Measurements from ENCODE around the gene NRXN3.

Gene NRXN3

GRCh38 chr14:78170203-78170602 is at the start of gene NRXN3:
TSS of gene NRXN3 (plus strand) at chr14:78170373. CDS start at chr14:78243094, 72,721 bp downstream.
- TF ChIP-seq ZNF384 (IDR thresholded peaks at IDR 0.05) (no peak), ARNT (IDR thresholded peaks at IDR 0.05) (no peak), SUZ12 (IDR thresholded peaks at IDR 0.05) (no peak), FOXA1 (IDR thresholded peaks at IDR 0.05) (no peak), PKNOX1 (IDR thresholded peaks at IDR 0.05) (no peak), LEF1 (IDR thresholded peaks at IDR 0.05; ENCODE audit: borderline replicate concordance) (no peak), L3MBTL2 (conservative IDR thresholded peaks at IDR 0.05) (no peak)
- ChIA-PET CTCF (no interaction called here), POLR2A (no interaction called here)
- DNase-seq (ENCODE audit: extremely low spot score): peak; percentile 23

- ChIA-PET POLR2A (no interaction called here), CTCF (no interaction called here)
- TF ChIP-seq BHLHE40 (IDR thresholded peaks at IDR 0.05; ENCODE audit: borderline replicate concordance): no peak
- TF ChIP-seq NFRKB (IDR thresholded peaks at IDR 0.05): no peak
- TF ChIP-seq PKNOX1 (IDR thresholded peaks at IDR 0.05): no peak
- TF ChIP-seq SP1 (IDR thresholded peaks at IDR 0.05): no peak
- no peak for TF ChIP-seq ZNF384 (IDR thresholded peaks at IDR 0.05)
- TF ChIP-seq SUZ12 (IDR thresholded peaks at IDR 0.05): no peak
- no peak for TF ChIP-seq TARDBP (IDR thresholded peaks at IDR 0.05)
- no peak for TF ChIP-seq L3MBTL2 (conservative IDR thresholded peaks at IDR 0.05)
- TF ChIP-seq ELF4 (IDR thresholded peaks at IDR 0.05): no peak
- TF ChIP-seq HDGF (IDR thresholded peaks at IDR 0.05; ENCODE audit: borderline replicate concordance): no peak
- no peak for TF ChIP-seq ARNT (IDR thresholded peaks at IDR 0.05)
- no peak for TF ChIP-seq FOXA1 (IDR thresholded peaks at IDR 0.05)
- DNase-seq (ENCODE audit: extremely low spot score): no peak
Measured at GRCh38 chr14:78122436-78122835, 47.7 kb upstream of the NRXN3 start.

GRCh38 chr14:78123650-78124253 is 46.4 kb upstream of the NRXN3 start:
- POLR2A ChIA-PET: no interaction called here
- CTCF ChIA-PET: no interaction called here
- TF ChIP-seq NFRKB (IDR thresholded peaks at IDR 0.05): no peak
- no peak for TF ChIP-seq HDGF (IDR thresholded peaks at IDR 0.05; ENCODE audit: borderline replicate concordance)
- TF ChIP-seq ELF4 (IDR thresholded peaks at IDR 0.05): no peak
- TF ChIP-seq CTBP1 (IDR thresholded peaks at IDR 0.05; ENCODE audit: borderline replicate concordance): no peak
- TF ChIP-seq FOXK2 (IDR thresholded peaks at IDR 0.05): no peak
- no peak for DNase-seq (ENCODE audit: extremely low spot score)

- no peak for DNase-seq (ENCODE audit: extremely low spot score)
- no peak for TF ChIP-seq TARDBP (IDR thresholded peaks at IDR 0.05)
- POLR2A ChIA-PET: no interaction called here
- CTCF ChIA-PET: no interaction called here
Measured at GRCh38 chr14:78127961-78128360, 42.2 kb upstream of the NRXN3 start.

- TF ChIP-seq ELF4 (IDR thresholded peaks at IDR 0.05) (no peak), ZNF384 (IDR thresholded peaks at IDR 0.05) (no peak), LEF1 (IDR thresholded peaks at IDR 0.05; ENCODE audit: borderline replicate concordance) (no peak), ARNT (IDR thresholded peaks at IDR 0.05) (no peak), BHLHE40 (IDR thresholded peaks at IDR 0.05; ENCODE audit: borderline replicate concordance) (no peak), FOXM1 (IDR thresholded peaks at IDR 0.05; ENCODE audit: borderline replicate concordance) (no peak), HDGF (IDR thresholded peaks at IDR 0.05; ENCODE audit: borderline replicate concordance) (no peak), FOXK2 (IDR thresholded peaks at IDR 0.05) (no peak), SP1 (IDR thresholded peaks at IDR 0.05) (no peak), L3MBTL2 (conservative IDR thresholded peaks at IDR 0.05) (no peak), SUZ12 (IDR thresholded peaks at IDR 0.05) (no peak), FOXA1 (IDR thresholded peaks at IDR 0.05) (no peak), NFRKB (IDR thresholded peaks at IDR 0.05) (no peak), CTBP1 (IDR thresholded peaks at IDR 0.05; ENCODE audit: borderline replicate concordance) (no peak), TARDBP (IDR thresholded peaks at IDR 0.05) (no peak), PKNOX1 (IDR thresholded peaks at IDR 0.05) (no peak)
- no peak for DNase-seq (ENCODE audit: extremely low spot score)
- CTCF ChIA-PET: no interaction called here
- POLR2A ChIA-PET: no interaction called here
Measured at GRCh38 chr14:78129375-78129774, 40.8 kb upstream of the NRXN3 start.

- ChIA-PET POLR2A (no interaction called here), CTCF (no interaction called here)
- no peak for DNase-seq (ENCODE audit: extremely low spot score)
- no peak for TF ChIP-seq FOXA1 (IDR thresholded peaks at IDR 0.05)
- TF ChIP-seq PKNOX1 (IDR thresholded peaks at IDR 0.05): no peak
- TF ChIP-seq HDGF (IDR thresholded peaks at IDR 0.05; ENCODE audit: borderline replicate concordance): no peak
- no peak for TF ChIP-seq TARDBP (IDR thresholded peaks at IDR 0.05)
- no peak for TF ChIP-seq CTBP1 (IDR thresholded peaks at IDR 0.05; ENCODE audit: borderline replicate concordance)
- no peak for TF ChIP-seq L3MBTL2 (conservative IDR thresholded peaks at IDR 0.05)
- no peak for TF ChIP-seq ARNT (IDR thresholded peaks at IDR 0.05)
- TF ChIP-seq SP1 (IDR thresholded peaks at IDR 0.05): no peak
- TF ChIP-seq BHLHE40 (IDR thresholded peaks at IDR 0.05; ENCODE audit: borderline replicate concordance): no peak
- TF ChIP-seq NFRKB (IDR thresholded peaks at IDR 0.05): no peak
- TF ChIP-seq FOXK2 (IDR thresholded peaks at IDR 0.05): no peak
- TF ChIP-seq ZNF384 (IDR thresholded peaks at IDR 0.05): no peak
Measured at GRCh38 chr14:78130356-78130755, 39.8 kb upstream of the NRXN3 start.

All from HEK293T (cell line).